NCI-H1417 (cell line): ENCODE results near the gene FANCD2OS.
"Not testable (repeated sequence)": the region's sequence is repeated elsewhere in the genome, so short reads cannot be mapped to it uniquely, and the experiment has no call there.

ENCODE experiments used
- DNase-seq, 3 experiments: peaks; one replicate each; lab custom pipeline; 2025; lab: John Stamatoyannopoulos, UW

FANCD2OS gene

GRCh38 chr3:10108091-10108490, at the start of gene FANCD2OS:
Gene FANCD2OS, minus strand, starts transcription at chr3:10108255. Its CDS starts 3,481 bp downstream, at chr3:10104774.
- DNase-seq = no peak

GRCh38 chr3:10157031-10157430, 49.0 kb upstream of the FANCD2OS start:
- DNase-seq = no peak

GRCh38 chr3:10155658-10156057, 47.6 kb upstream of the FANCD2OS start:
- no peak for DNase-seq

- DNase-seq = no peak
Observed at GRCh38 chr3:10155123-10155472, 47.0 kb upstream of the FANCD2OS start.

GRCh38 chr3:10154335-10155122, 46.5 kb upstream of the FANCD2OS start:
- no peak for DNase-seq

GRCh38 chr3:10150987-10151386, 42.9 kb upstream of the FANCD2OS start:
- no peak for DNase-seq

GRCh38 chr3:10149226-10149625, 41.2 kb upstream of the FANCD2OS start:
- DNase-seq = no peak

- DNase-seq = no peak
Observed at GRCh38 chr3:10145685-10146084, 37.6 kb upstream of the FANCD2OS start.

GRCh38 chr3:10142707-10143560, 34.9 kb upstream of the FANCD2OS start:
- DNase-seq = peak in 1 of 3 experiments; percentile 20

- DNase-seq = no peak
Observed at GRCh38 chr3:10140996-10141546, 33.0 kb upstream of the FANCD2OS start.

- DNase-seq = no peak
Observed at GRCh38 chr3:10137178-10137577, 29.1 kb upstream of the FANCD2OS start.

GRCh38 chr3:10136426-10137005, 28.5 kb upstream of the FANCD2OS start:
- DNase-seq = no peak

- not testable (repeated sequence) for DNase-seq
Observed at GRCh38 chr3:10135872-10136271, 27.8 kb upstream of the FANCD2OS start.

GRCh38 chr3:10122724-10123123, 14.7 kb upstream of the FANCD2OS start:
- no peak for DNase-seq

GRCh38 chr3:10121064-10121463, 13.0 kb upstream of the FANCD2OS start:
- DNase-seq = no peak

GRCh38 chr3:10119376-10119775, 11.3 kb upstream of the FANCD2OS start:
- no peak for DNase-seq

- no peak for DNase-seq
Observed at GRCh38 chr3:10116928-10117327, 8.9 kb upstream of the FANCD2OS start.

- DNase-seq = no peak
Observed at GRCh38 chr3:10116138-10116460, 8.0 kb upstream of the FANCD2OS start.

- DNase-seq = peak; percentile 85 to 94 (median 88)
Observed at GRCh38 chr3:10115326-10116137, 7.5 kb upstream of the FANCD2OS start, which contains the start of gene BRK1. Gene BRK1, plus strand, starts transcription at chr3:10115675. Its CDS starts 27 bp downstream, at chr3:10115702.

GRCh38 chr3:10106919-10107318, 1.1 kb downstream of the FANCD2OS start:
- no peak for DNase-seq

- DNase-seq = no peak
Observed at GRCh38 chr3:10099041-10099440, 9.0 kb downstream of the FANCD2OS start.

GRCh38 chr3:10093678-10094077, 14.4 kb downstream of the FANCD2OS start:
- DNase-seq = no peak
